K562 (cell line): ENCODE results near the gene SLC22A16. TPM values are rescaled to one million over a fixed set of nuclear protein-coding genes. Genes with fewer than 3 reads are reported as not detected.

Source experiments
- ATAC-seq: fragments of 200-7000 bp; cut with Tn5 transposase; 3 replicates; pipeline ENCODE4 v1.9.1; 2020; ENCODE audit warnings: moderate library complexity
- BruUV-seq: library from RNA; stranded (reverse); fragments of 400-500 nt; replicated peaks from 2 replicates; lab custom pipeline; 2021; lab: Mats Ljungman, UMichigan
- CTCF ChIA-PET: fragments of 300-600 bp; formaldehyde crosslinking; extraction: SDS; loops from one replicate; lab custom pipeline; 2021; ENCODE audit warnings: low intra/inter-chr PET ratio; lab: Yijun Ruan, JAX
- POLR2A ChIA-PET: fragments of 300-600, 350-650 bp; sonication (Branson Sonifier 250); formaldehyde crosslinking; extraction: SDS; loops from one replicate; lab custom pipeline; 2021; ENCODE audit warnings: antibody characterized with exemption, inconsistent platforms; lab: Yijun Ruan, JAX
- DNase-seq, 4 experiments: peaks; one replicate each; pipeline versions ENCODE4 v3.0.0 to v3.0.0-alpha.2; 2011 to 2018; ENCODE audit warnings: low spot score in 3 of 4, mixed read lengths in 3 of 4; ENCODE audit errors: extremely low read depth in 1 of 4
- FAIRE-seq: peaks from 2 replicates; lab custom pipeline; 2011; peaks lifted over from hg19 to GRCh38; lab: Jason Lieb, UNC
- H2AFZ ChIP-seq: 2 replicates; pipeline ENCODE4 v1.6.0; 2011; ENCODE audit warnings: low read depth, low read length, control low read depth, inconsistent platforms
- H3K27ac ChIP-seq: fragments of 200-600 bp; 3 replicates; pipeline ENCODE4 v1.8.0; 2011; ENCODE audit warnings: low read depth, mild to moderate bottlenecking, control low read depth, inconsistent platforms, low read length, moderate library complexity, mixed read lengths; ENCODE audit errors: extremely low read depth
- H3K27me3 ChIP-seq, 2 experiments: fragments of 300-600 bp in 1 of 2; 2 replicates in 1 of 2; 3 replicates in 1 of 2; pipeline versions ENCODE4 v1.6.0 to v1.8.0; 2011; ENCODE audit warnings: inconsistent platforms in 2 of 2, low read length in 2 of 2, mild to moderate bottlenecking in 1 of 2, mixed read lengths in 1 of 2, moderate library complexity in 1 of 2; ENCODE audit not compliant: control insufficient read depth in 2 of 2, insufficient read depth in 2 of 2
- H3K36me3 ChIP-seq: fragments of 300-600 bp; 3 replicates; pipeline ENCODE4 v1.8.0; 2011; ENCODE audit warnings: mild to moderate bottlenecking, low read length, inconsistent platforms; ENCODE audit not compliant: control insufficient read depth, insufficient read depth
- H3K4me1 ChIP-seq, 2 experiments: fragments of 200-600 bp in 1 of 2; replicated peaks in 1 of 2; 2 replicates in 1 of 2; 3 replicates in 1 of 2; pipeline versions ENCODE4 v1.5.1 to v1.8.0; 2011; ENCODE audit warnings: inconsistent platforms in 2 of 2, low read length in 2 of 2, mild to moderate bottlenecking in 1 of 2, mixed read lengths in 1 of 2, moderate library complexity in 1 of 2; ENCODE audit not compliant: control insufficient read depth in 2 of 2, insufficient read depth in 2 of 2
- H3K4me2 ChIP-seq: 2 replicates; pipeline ENCODE4 v1.6.1; 2011; ENCODE audit warnings: low read length, control low read depth, inconsistent platforms, mixed read lengths; ENCODE audit not compliant: insufficient read depth
- H3K4me3 ChIP-seq: fragments of 200-600 bp; sonication (generic), shearing (Covaris generic); 2 replicates; pipeline ENCODE4 v1.5.1; 2016; ENCODE audit warnings: control low read depth, inconsistent platforms
- H3K79me2 ChIP-seq: fragments of 200-600 bp; 3 replicates; pipeline ENCODE4 v1.8.0; 2011; ENCODE audit warnings: low read length, inconsistent platforms; ENCODE audit not compliant: control insufficient read depth, insufficient read depth
- H3K9ac ChIP-seq, 2 experiments: 2 replicates each; pipeline versions ENCODE4 v1.6.0 to v1.6.1; 2011; ENCODE audit warnings: low read depth in 2 of 2, low read length in 2 of 2, control low read depth in 1 of 2, inconsistent platforms in 1 of 2, mild to moderate bottlenecking in 1 of 2, mixed read lengths in 1 of 2; ENCODE audit not compliant: insufficient read depth in 1 of 2
- H3K9me1 ChIP-seq: one replicate; pipeline ENCODE4 v1.6.0; 2011; ENCODE audit warnings: inconsistent platforms, mild to moderate bottlenecking, low read length, moderate library complexity; ENCODE audit not compliant: control insufficient read depth, insufficient read depth
- H3K9me3 ChIP-seq: replicated peaks from 2 replicates; pipeline ENCODE4 v1.5.1; 2011; ENCODE audit warnings: low read depth, low read length, inconsistent platforms; ENCODE audit not compliant: control insufficient read depth, insufficient read depth
- H4K20me1 ChIP-seq: replicated peaks from 2 replicates; pipeline ENCODE4 v1.6.1; 2011; ENCODE audit warnings: low read length, inconsistent platforms, mixed read lengths; ENCODE audit not compliant: control insufficient read depth, insufficient read depth
- ARID3A ChIP-seq: IDR thresholded peaks from 2 replicates; pipeline ENCODE4 v1.6.1; 2012; ENCODE audit warnings: low read depth, low read length, improper control_type of control experiment, borderline replicate concordance
- ETV6 ChIP-seq, 3 experiments: fragments of 150-350 bp in 1 of 3; sonication (generic) in 1 of 3; formaldehyde crosslinking in 1 of 3; IDR thresholded peaks; 2 replicates each; pipeline versions ENCODE4 v1.6.1 to v1.8.0; 2014 to 2022; ENCODE audit warnings: borderline replicate concordance in 2 of 3, low read depth in 2 of 3, antibody characterized with exemption in 1 of 3, low read length in 1 of 3, mild to moderate bottlenecking in 1 of 3, missing genetic modification reagents in 1 of 3
- EWSR1 ChIP-seq: fragments of 450-650 bp; IDR thresholded peaks from 2 replicates; pipeline ENCODE4 v1.6.1; 2018; ENCODE audit warnings: borderline replicate concordance, mild to moderate bottlenecking, low read depth, moderate library complexity; ENCODE audit not compliant: partially characterized antibody
- KLF1 ChIP-seq: fragments of 450-650 bp; IDR thresholded peaks from 2 replicates; pipeline ENCODE4 v1.6.1; 2016; ENCODE audit warnings: missing genetic modification characterization, missing compliant biosample characterization
- RUNX1 ChIP-seq: sonication (generic); IDR thresholded peaks from 2 replicates; pipeline ENCODE4 v1.6.1; 2016; ENCODE audit warnings: antibody characterized with exemption, low read depth
- SETDB1 ChIP-seq: IDR thresholded peaks from one replicate; pipeline ENCODE4 v1.6.1; 2012; ENCODE audit warnings: low read length, control low read depth, inconsistent platforms
- SMAD4 ChIP-seq: fragments of 250-450 bp; sonication (Bioruptor Pico); conservative IDR thresholded peaks from 2 replicates; pipeline ENCODE4 v1.8.0; 2021; ENCODE audit warnings: inconsistent platforms, mild to moderate bottlenecking, moderate library complexity
- U2AF2 ChIP-seq: fragments of 200-400 bp; formaldehyde crosslinking; optimal IDR thresholded peaks from 2 replicates; pipeline ENCODE3; 2017; ENCODE audit warnings: low read depth, mild to moderate bottlenecking, low read length
- ZNF253 ChIP-seq: fragments of 250-450 bp; sonication (Bioruptor Pico); conservative IDR thresholded peaks from 2 replicates; pipeline ENCODE4 v1.6.1; 2021; ENCODE audit warnings: mild to moderate bottlenecking
- ZNF407 ChIP-seq: fragments of 450-650 bp; IDR thresholded peaks from 2 replicates; pipeline ENCODE4 v1.6.1; 2016; ENCODE audit warnings: low read depth
- ZNF583 ChIP-seq: fragments of 250-450 bp; sonication (Bioruptor Pico); IDR thresholded peaks from 2 replicates; pipeline ENCODE4 v1.4.0; 2020
- ZNF584 ChIP-seq: fragments of 200-800 bp; sonication (Bioruptor generic); IDR thresholded peaks from 2 replicates; pipeline ENCODE4 v1.6.1; 2016; ENCODE audit warnings: low read depth, mild to moderate bottlenecking, missing genetic modification characterization, missing compliant biosample characterization
- ZNF77 ChIP-seq: fragments of 250-450 bp; sonication (Bioruptor Pico); IDR thresholded peaks from 2 replicates; pipeline ENCODE4 v1.5.0; 2020
- WGBS: fragments of 100-300 bp; shearing (Covaris generic); methylation state at CpG from one replicate; pipeline ENCODE4 v1.1.6; 2016; ENCODE audit warnings: low coverage, mixed read lengths; ENCODE audit not compliant: insufficient coverage; ENCODE audit errors: missing lambda C conversion rate; 5-methylcytosine and 5-hydroxymethylcytosine counted together
- in situ Hi-C: fragments of 300-500 bp; cut with MboI; formaldehyde crosslinking; loops from 4 replicates; pipeline ENCODE4 v1.15.0; 2018; ENCODE audit warnings: inconsistent platforms, mixed read lengths
- intact Hi-C: fragments of 100-400 bp; cut with micrococcal nuclease; formaldehyde crosslinking; loops from 2 replicates; pipeline ENCODE4 v1.14.2; 2022
- polyA plus RNA-seq, 8 experiments: library from polyadenylated mRNA; depleted of rRNA in 4 of 8; stranded (reverse) in 5 of 8; unstranded in 3 of 8; fragments of >200 nt; fragmentation: Nextera tagmentation in 2 of 8; fragmentation: Illumina TruSeq in 1 of 8; extraction: Ambion mirVana in 2 of 8; extraction: Trizol in 1 of 8; gene quantifications; 2 replicates each; pipeline versions ENCODE4 v1.2.1 to v1.2.3, GENCODE V29; 2011 to 2014; ENCODE audit warnings: inconsistent platforms in 1 of 8, missing spikeins in 1 of 8
- total RNA-seq, 7 experiments: library from RNA; depleted of rRNA in 6 of 7; stranded (reverse); fragments of >200 nt in 6 of 7; fragmentation: Illumina TruSeq in 2 of 7; extraction: Trizol in 2 of 7; gene quantifications; 2 replicates each; pipeline versions ENCODE4 v1.2.1 to v1.2.3, GENCODE V29; 2011 to 2021; ENCODE audit warnings: low replicate concordance in 1 of 7

Gene SLC22A16
- total and polyA plus RNA-seq, 9 of the 15 experiments (the other 6 are each of a cell fraction or from before 2014, with no cell fraction given) = not detected

DNA sequence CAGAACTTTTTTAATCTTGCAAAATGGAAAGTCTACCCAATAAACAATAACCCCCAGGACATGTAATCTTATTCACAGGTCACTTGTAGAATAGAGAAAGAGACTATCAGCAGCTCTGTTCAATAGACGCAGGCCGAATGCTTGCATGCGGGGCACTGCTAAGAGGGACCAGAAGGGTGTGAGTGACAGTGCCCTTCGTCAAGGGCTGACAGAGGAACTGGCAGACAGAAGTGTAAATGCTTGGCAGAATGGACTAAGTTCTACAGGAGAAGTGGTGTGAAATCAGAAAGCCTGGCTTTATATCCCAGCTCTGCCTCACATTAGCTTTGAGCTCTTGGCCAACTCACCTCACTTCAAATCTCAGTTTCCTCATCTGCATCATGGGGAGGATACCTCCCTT lies 82.0 kb downstream of the SLC22A16 start:
- no peak overlapping the region for H3K4me3 ChIP-seq
- H4K20me1 ChIP-seq = no peaks in the 10 kb centered on the region
- H3K27me3 ChIP-seq = peaks cover 0 to 17% of the 10 kb centered on the region in 2 experiments; a peak in 2 of 5 replicates
- in situ Hi-C loops = loop anchor here (5.0 to 25.0 kb wide), 4 partner anchors 220 to 857 kb away; partner anchors contain the start of gene WASF1
- H3K36me3 ChIP-seq = no peaks in the 10 kb centered on the region
- H3K4me1 ChIP-seq = peaks cover 3 to 9% of the 10 kb centered on the region in 2 experiments; a peak in 4 of 5 replicates
- H3K9ac ChIP-seq = no peak overlapping the region
- FAIRE-seq = no peak
- H2AFZ ChIP-seq = no peak overlapping the region
- H3K9me1 ChIP-seq = no peaks in the 10 kb centered on the region
- intact Hi-C loops = loop anchor here (5.0 to 10.0 kb wide), 3 partner anchors 357 to 867 kb away; no protein-coding TSS in a partner anchor
- no peak overlapping the region for H3K27ac ChIP-seq
- 4% methylated on average over 4 of the region's 4 CpGs for WGBS
- H3K4me2 ChIP-seq = no peak overlapping the region
- no peak for ATAC-seq
- ChIA-PET CTCF (interaction anchor here (1.0 kb wide), 1 partner anchor 216 kb away, joined by 3 read pairs; no protein-coding TSS in a partner anchor), POLR2A (no interaction called here)
- no TSS peak for BruUV-seq
- no peaks in the 10 kb centered on the region for H3K79me2 ChIP-seq
- H3K9me3 ChIP-seq = no peaks in the 10 kb centered on the region
- DNase-seq = no peak
- TF ChIP-seq ZNF77 (CRISPR knock-in tag) = no peak
- no peak for TF ChIP-seq ETV6 (IDR thresholded peaks at IDR 0.05; ENCODE audit: borderline replicate concordance in 1 of 2, low read depth in 2 of 2, low read length in 1 of 2)
- no peak for TF ChIP-seq ETV6 (CRISPR knock-in tag; IDR thresholded peaks at IDR 0.05; ENCODE audit: borderline replicate concordance)
- TF ChIP-seq ZNF407 = no peak
- TF ChIP-seq SMAD4 (CRISPR knock-in tag) = no peak
- no peak for TF ChIP-seq SETDB1
- TF ChIP-seq KLF1 (tag) = no peak
- TF ChIP-seq EWSR1 = no peak
- no peak for TF ChIP-seq ARID3A
- TF ChIP-seq ZNF583 (CRISPR knock-in tag) = no peak
- TF ChIP-seq RUNX1 = no peak
- no peak for TF ChIP-seq U2AF2
- no peak for TF ChIP-seq ZNF584 (CRISPR knock-in tag)
- no peak for TF ChIP-seq ZNF253 (CRISPR knock-in tag)
